GM12878 (cell line): ENCODE measurements around the gene HLA-DRB1. TPM values are rescaled to one million over a fixed set of nuclear protein-coding genes. Genes with fewer than 3 reads are reported as not detected.
A peak's percentile ranks its signal among the peaks of the same experiment; 100 is the strongest.

Experiments
- CREB1 ChIP-seq: IDR thresholded peaks from 2 replicates; pipeline ENCODE4 v1.6.1; 2012; ENCODE audit warnings: low read depth, mild to moderate bottlenecking, inconsistent platforms
- EED ChIP-seq: sonication (generic); IDR thresholded peaks from 2 replicates; pipeline ENCODE4 v1.6.1; 2016; ENCODE audit warnings: antibody characterized with exemption, low read depth
- ESRRA ChIP-seq: IDR thresholded peaks from 2 replicates; pipeline ENCODE4 v1.6.1; 2012; ENCODE audit warnings: mild to moderate bottlenecking, low read length, improper control_type of control experiment
- HDAC6 ChIP-seq: fragments of 200-600 bp; sonication (generic); IDR thresholded peaks from one replicate; pipeline ENCODE4 v1.8.0; 2017; ENCODE audit warnings: antibody characterized with exemption; ENCODE audit not compliant: unreplicated experiment
- MEF2A ChIP-seq: IDR thresholded peaks from 2 replicates; pipeline ENCODE4 v1.6.1; 2011; ENCODE audit warnings: low read depth, mild to moderate bottlenecking, low read length, moderate library complexity; ENCODE audit not compliant: insufficient read depth
- MEF2B ChIP-seq: fragments of 450-650 bp; IDR thresholded peaks from 2 replicates; pipeline ENCODE4 v1.6.1; 2018; ENCODE audit warnings: mild to moderate bottlenecking, moderate library complexity; ENCODE audit not compliant: partially characterized antibody, poor library complexity, severe bottlenecking
- MYB ChIP-seq: fragments of 150-350 bp; IDR thresholded peaks from 2 replicates; pipeline ENCODE4 v1.6.1; 2014; ENCODE audit warnings: mild to moderate bottlenecking, low read depth, low read length, borderline replicate concordance
- NR2F1 ChIP-seq: fragments of 450-650 bp; conservative IDR thresholded peaks from 2 replicates; pipeline ENCODE4 v1.6.1; 2017; ENCODE audit warnings: mild to moderate bottlenecking
- PAX8 ChIP-seq: fragments of 450-650 bp; IDR thresholded peaks from 2 replicates; pipeline ENCODE4 v1.6.1; 2017; ENCODE audit warnings: mild to moderate bottlenecking, moderate library complexity
- PML ChIP-seq: IDR thresholded peaks from 2 replicates; pipeline ENCODE4 v1.6.1; 2012; ENCODE audit warnings: low read length, inconsistent platforms
- RAD21 ChIP-seq: IDR thresholded peaks from 2 replicates; pipeline ENCODE4 v1.6.1; 2011; ENCODE audit warnings: mild to moderate bottlenecking, low read depth, low read length, moderate library complexity; ENCODE audit not compliant: insufficient read depth
- RCOR1 ChIP-seq: conservative IDR thresholded peaks from 2 replicates; pipeline ENCODE4 v1.6.1; 2012; ENCODE audit warnings: low read depth, low read length, improper control_type of control experiment
- SIN3A ChIP-seq: IDR thresholded peaks from 2 replicates; pipeline ENCODE4 v1.6.1; 2012; ENCODE audit warnings: low read depth, low read length, improper control_type of control experiment
- SPI1 ChIP-seq: IDR thresholded peaks from 2 replicates; pipeline ENCODE4 v1.6.1; 2011; ENCODE audit warnings: low read depth, mild to moderate bottlenecking, low read length, moderate library complexity, borderline replicate concordance; ENCODE audit not compliant: insufficient read depth
- SREBF1 ChIP-seq: IDR thresholded peaks from 2 replicates; pipeline ENCODE4 v1.6.1; 2012; ENCODE audit warnings: mild to moderate bottlenecking, low read length
- TAF1 ChIP-seq: IDR thresholded peaks from 2 replicates; pipeline ENCODE4 v1.6.1; 2011; ENCODE audit warnings: mild to moderate bottlenecking, low read depth, low read length, borderline replicate concordance
- polyA plus RNA-seq, 11 experiments: library from polyadenylated mRNA; depleted of rRNA in 4 of 11; unstranded in 6 of 11; stranded (reverse) in 5 of 11; fragments of >200 nt; fragmentation: Nextera tagmentation in 4 of 11; fragmentation: Illumina TruSeq in 1 of 11; extraction: Ambion mirVana in 4 of 11; extraction: Trizol in 1 of 11; gene quantifications; 1 replicate in 1 of 11; 2 replicates in 10 of 11; pipeline versions ENCODE4 v1.2.1 to v1.2.3, GENCODE V29; 2011 to 2016; ENCODE audit warnings: inconsistent platforms in 2 of 11, missing spikeins in 2 of 11, low read depth in 1 of 11
- total RNA-seq, 4 experiments: library from RNA; depleted of rRNA in 3 of 4; stranded (reverse); fragments of >200 nt in 3 of 4; fragmentation: Illumina TruSeq in 1 of 4; extraction: Trizol in 1 of 4; gene quantifications; 2 replicates each; pipeline versions ENCODE4 v1.2.1 to v1.2.3, GENCODE V29; 2013 to 2021
- TF ChIP-seq, protein P1 (sequence below): IDR thresholded peaks from 2 replicates; pipeline ENCODE4 v1.6.1; 2011; ENCODE audit warnings: borderline replicate concordance, low read depth, mild to moderate bottlenecking, moderate library complexity, mixed read lengths, low read length; ENCODE audit not compliant: insufficient read depth; ENCODE audit errors: extremely low read length
- TF ChIP-seq, protein P2 (sequence below): fragments of 450-650 bp; formaldehyde crosslinking; IDR thresholded peaks from 2 replicates; pipeline ENCODE4 v1.4.0; 2020; ENCODE audit warnings: mild to moderate bottlenecking, moderate library complexity
- TF ChIP-seq, protein P3 (sequence below): fragments of 450-650 bp; IDR thresholded peaks from 2 replicates; pipeline ENCODE4 v1.6.1; 2018; ENCODE audit warnings: borderline replicate concordance, mild to moderate bottlenecking; ENCODE audit not compliant: partially characterized antibody

Gene HLA-DRB1
- total and polyA plus RNA-seq, 10 of the 15 experiments (the other 5 are each of a cell fraction or from before 2014, with no cell fraction given), result 312 to 1,082 (median 604) TPM

DNA sequence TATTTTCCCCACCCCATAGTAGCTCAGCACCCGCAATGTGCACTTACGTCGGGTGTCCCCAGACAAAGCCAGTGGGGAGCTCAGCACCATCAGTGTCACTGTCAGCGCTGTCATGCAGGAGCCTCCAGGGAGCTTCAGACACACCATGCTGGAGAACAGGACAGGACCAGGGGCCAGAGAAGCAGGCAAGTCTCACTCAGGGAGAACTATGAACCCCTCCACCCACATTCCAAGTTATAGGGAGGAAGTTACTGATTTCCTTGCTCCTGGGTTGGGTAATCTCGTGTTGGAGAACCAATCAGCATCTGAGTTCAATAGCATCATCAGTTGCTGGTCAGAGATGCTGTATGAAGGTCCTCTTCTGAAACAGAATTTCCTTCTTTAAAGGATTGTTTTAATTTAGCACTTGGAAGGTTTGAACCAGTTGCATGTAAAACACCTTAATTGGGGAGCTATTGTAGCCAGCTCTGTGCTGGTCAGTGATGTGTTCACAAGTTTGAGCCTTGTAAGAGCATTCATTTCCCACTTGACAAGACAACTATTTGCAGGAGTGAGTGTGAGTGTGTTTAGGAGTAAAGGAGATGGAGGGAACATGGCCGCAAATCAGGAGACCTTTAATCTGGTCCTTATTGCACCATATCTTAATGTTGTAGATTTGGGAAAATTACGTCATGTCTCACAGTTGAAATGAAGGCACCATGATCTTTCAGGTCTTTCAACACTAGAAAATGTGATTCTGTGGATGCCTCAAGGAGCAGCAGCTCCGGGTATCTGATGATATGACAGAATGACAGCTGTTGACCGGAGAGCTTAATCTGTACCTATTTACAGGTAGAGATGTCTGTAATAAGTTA is at the start of gene HLA-DRB1 (continued):
- TF ChIP-seq MYB (no peak), NR2F1 (no peak), MEF2B (no peak), RCOR1 (no peak), ESRRA (no peak), CREB1 (peak; percentile 89), SREBF1 (no peak), SIN3A (no peak), MEF2A (no peak), TAF1 (peak; percentile 95), PML (peak; percentile 98), RAD21 (no peak), SPI1 (no peak; the same call in 1 of the 2 replicates), HDAC6 (no peak), EED (peak; percentile 76), PAX8 (no peak)
- TF ChIP-seq, protein P1, sequence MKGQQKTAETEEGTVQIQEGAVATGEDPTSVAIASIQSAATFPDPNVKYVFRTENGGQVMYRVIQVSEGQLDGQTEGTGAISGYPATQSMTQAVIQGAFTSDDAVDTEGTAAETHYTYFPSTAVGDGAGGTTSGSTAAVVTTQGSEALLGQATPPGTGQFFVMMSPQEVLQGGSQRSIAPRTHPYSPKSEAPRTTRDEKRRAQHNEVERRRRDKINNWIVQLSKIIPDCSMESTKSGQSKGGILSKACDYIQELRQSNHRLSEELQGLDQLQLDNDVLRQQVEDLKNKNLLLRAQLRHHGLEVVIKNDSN, result no peak
- TF ChIP-seq, protein P2, sequence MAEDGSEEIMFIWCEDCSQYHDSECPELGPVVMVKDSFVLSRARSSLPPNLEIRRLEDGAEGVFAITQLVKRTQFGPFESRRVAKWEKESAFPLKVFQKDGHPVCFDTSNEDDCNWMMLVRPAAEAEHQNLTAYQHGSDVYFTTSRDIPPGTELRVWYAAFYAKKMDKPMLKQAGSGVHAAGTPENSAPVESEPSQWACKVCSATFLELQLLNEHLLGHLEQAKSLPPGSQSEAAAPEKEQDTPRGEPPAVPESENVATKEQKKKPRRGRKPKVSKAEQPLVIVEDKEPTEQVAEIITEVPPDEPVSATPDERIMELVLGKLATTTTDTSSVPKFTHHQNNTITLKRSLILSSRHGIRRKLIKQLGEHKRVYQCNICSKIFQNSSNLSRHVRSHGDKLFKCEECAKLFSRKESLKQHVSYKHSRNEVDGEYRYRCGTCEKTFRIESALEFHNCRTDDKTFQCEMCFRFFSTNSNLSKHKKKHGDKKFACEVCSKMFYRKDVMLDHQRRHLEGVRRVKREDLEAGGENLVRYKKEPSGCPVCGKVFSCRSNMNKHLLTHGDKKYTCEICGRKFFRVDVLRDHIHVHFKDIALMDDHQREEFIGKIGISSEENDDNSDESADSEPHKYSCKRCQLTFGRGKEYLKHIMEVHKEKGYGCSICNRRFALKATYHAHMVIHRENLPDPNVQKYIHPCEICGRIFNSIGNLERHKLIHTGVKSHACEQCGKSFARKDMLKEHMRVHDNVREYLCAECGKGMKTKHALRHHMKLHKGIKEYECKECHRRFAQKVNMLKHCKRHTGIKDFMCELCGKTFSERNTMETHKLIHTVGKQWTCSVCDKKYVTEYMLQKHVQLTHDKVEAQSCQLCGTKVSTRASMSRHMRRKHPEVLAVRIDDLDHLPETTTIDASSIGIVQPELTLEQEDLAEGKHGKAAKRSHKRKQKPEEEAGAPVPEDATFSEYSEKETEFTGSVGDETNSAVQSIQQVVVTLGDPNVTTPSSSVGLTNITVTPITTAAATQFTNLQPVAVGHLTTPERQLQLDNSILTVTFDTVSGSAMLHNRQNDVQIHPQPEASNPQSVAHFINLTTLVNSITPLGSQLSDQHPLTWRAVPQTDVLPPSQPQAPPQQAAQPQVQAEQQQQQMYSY, result no peak
- TF ChIP-seq, protein P3, sequence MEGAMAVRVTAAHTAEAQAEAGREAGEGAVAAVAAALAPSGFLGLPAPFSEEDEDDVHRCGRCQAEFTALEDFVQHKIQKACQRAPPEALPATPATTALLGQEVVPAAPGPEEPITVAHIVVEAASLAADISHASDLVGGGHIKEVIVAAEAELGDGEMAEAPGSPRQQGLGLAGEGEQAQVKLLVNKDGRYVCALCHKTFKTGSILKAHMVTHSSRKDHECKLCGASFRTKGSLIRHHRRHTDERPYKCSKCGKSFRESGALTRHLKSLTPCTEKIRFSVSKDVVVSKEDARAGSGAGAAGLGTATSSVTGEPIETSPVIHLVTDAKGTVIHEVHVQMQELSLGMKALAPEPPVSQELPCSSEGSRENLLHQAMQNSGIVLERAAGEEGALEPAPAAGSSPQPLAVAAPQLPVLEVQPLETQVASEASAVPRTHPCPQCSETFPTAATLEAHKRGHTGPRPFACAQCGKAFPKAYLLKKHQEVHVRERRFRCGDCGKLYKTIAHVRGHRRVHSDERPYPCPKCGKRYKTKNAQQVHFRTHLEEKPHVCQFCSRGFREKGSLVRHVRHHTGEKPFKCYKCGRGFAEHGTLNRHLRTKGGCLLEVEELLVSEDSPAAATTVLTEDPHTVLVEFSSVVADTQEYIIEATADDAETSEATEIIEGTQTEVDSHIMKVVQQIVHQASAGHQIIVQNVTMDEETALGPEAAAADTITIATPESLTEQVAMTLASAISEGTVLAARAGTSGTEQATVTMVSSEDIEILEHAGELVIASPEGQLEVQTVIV, result no peak
